ENCODE measurements around the gene FANCE.
"Not testable (repeated sequence)": the region's sequence is repeated elsewhere in the genome, so short reads cannot be mapped to it uniquely, and the experiment has no call there.

The FANCE gene

GRCh38 chr6:35497571-35498421 is 45.7 kb downstream of the FANCE start:
- DNase-seq (ENCODE audit: low read depth): peak; percentile 91

- DNase-seq (ENCODE audit: low read depth): no peak
These were observed 46.4 kb downstream of the FANCE start for GRCh38 chr6:35498422-35499067.

GRCh38 chr6:35499372-35499771 is 47.2 kb downstream of the FANCE start:
- DNase-seq (ENCODE audit: low read depth): no peak

GRCh38 chr6:35500782-35501181 is 48.6 kb downstream of the FANCE start:
- peak; percentile 85 for DNase-seq (ENCODE audit: low read depth)

- no peak for DNase-seq (ENCODE audit: low read depth)
These were observed 49.6 kb downstream of the FANCE start for GRCh38 chr6:35501784-35502183.

GRCh38 chr6:35503534-35503933 is 51.4 kb downstream of the FANCE start:
- DNase-seq (ENCODE audit: low read depth): no peak

GRCh38 chr6:35505999-35506412 is 53.9 kb downstream of the FANCE start:
- no peak for DNase-seq (ENCODE audit: low read depth)

- no peak for DNase-seq (ENCODE audit: low read depth)
These were observed 54.4 kb downstream of the FANCE start for GRCh38 chr6:35506536-35506935.

GRCh38 chr6:35507221-35507620 is 55.1 kb downstream of the FANCE start:
- DNase-seq (ENCODE audit: low read depth): no peak

- no peak for DNase-seq (ENCODE audit: low read depth)
These were observed 55.9 kb downstream of the FANCE start for GRCh38 chr6:35508027-35508426.

GRCh38 chr6:35508542-35508941 is 56.4 kb downstream of the FANCE start:
- no peak for DNase-seq (ENCODE audit: low read depth)

- no peak for DNase-seq (ENCODE audit: low read depth)
These were observed 58.9 kb downstream of the FANCE start for GRCh38 chr6:35510916-35511561.

GRCh38 chr6:35511562-35511941 is 59.4 kb downstream of the FANCE start:
- no peak for DNase-seq (ENCODE audit: low read depth)

- no peak for DNase-seq (ENCODE audit: low read depth)
These were observed 59.9 kb downstream of the FANCE start for GRCh38 chr6:35512006-35512405.

- no peak for DNase-seq (ENCODE audit: low read depth)
These were observed 60.6 kb downstream of the FANCE start, which contains the start of gene TULP1 for GRCh38 chr6:35512740-35513139. Gene TULP1, minus strand, starts transcription at chr6:35512896. Its CDS starts 38 bp downstream, at chr6:35512858.

GRCh38 chr6:35514587-35514986 is 62.4 kb downstream of the FANCE start:
- no peak for DNase-seq (ENCODE audit: low read depth)

GRCh38 chr6:35515939-35516338 is 63.8 kb downstream of the FANCE start:
- not testable (repeated sequence) for DNase-seq (ENCODE audit: low read depth)
